GM18517 (cell line): Measurements from ENCODE around the gene SLC44A5.
"Not testable (repeated sequence)": the region's sequence is repeated elsewhere in the genome, so short reads cannot be mapped to it uniquely, and the experiment has no call there.

Experiments used
- ATAC-seq: cut with Tn5 transposase; IDR thresholded peaks from one replicate; pipeline ENCODE4 v1.9.1; 2021; ENCODE audit warnings: mild to moderate bottlenecking, moderate library complexity; ENCODE audit not compliant: unreplicated experiment

The SLC44A5 gene

DNA sequence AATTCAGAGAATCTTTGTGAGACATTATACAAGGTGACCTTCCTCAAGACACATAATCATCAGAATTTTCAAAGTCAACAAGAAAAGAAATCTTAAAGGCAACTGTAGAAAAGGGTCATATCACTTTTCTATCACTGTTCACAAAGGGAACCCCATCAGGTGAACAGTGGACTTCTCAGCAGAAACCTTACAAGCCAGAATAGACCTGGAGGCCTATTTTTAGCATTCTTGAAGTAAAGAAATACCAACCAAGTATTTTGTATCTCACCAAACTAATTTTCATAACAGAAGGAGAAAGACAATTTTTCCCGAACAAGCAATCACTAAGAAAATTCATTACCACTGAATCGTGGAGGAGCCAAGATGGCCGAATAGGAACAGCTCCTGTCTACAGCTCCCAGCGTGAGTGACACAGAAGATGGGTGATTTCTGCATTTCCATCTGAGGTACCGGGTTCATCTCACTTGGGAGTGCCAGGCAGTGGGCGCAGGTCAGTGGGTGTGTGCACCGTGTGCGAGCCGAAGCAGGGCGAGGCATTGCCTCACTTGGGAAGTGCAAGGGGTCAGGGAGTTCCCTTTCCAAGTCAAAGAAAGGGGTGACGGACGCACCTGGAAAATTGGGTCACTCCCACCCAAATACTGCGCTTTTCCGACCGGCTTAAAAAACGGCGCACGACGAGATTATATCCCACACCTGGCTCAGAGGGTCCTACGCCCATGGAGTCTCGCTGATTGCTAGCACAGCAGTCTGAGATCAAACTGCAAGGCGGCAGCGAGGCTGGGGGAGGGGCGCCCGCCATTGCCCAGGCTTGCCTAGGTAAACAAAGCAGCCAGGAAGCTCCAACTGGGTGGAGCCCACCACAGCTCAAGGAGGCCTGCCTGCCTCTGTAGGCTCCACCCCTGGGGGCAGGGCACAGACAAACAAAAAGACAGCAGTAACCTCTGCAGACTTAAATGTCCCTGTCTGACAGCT lies 235.2 kb downstream of the SLC44A5 start:
- not testable (repeated sequence) for ATAC-seq

DNA sequence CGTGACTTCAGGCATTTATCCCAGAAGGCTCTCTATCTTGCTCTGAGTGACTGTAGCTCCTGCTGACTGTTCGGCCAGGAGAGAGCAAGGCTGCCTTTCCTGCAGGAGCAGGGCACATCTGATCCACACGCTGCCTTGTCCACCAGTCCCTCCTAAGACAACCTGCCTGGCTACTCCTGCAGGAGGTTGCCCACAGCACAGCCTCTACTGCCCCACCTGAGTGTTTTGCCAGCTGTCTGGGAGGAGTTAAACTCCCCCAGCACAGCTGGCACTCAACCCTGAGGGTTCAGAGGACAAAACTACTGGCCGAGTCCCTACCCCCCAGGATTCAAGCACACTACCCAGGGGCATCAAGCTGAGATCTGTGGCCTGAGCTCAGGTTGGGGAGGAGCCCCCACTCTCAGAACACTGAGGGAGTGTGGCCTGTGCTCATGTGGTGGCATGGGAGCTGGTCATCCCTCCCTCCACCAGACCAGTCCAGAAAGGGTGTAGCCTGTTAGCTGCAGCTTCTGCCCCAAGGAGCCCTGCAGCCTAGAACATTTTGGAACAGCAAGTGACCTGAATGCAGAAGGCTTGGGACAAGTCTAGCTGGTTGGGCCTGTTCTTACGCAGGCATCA lies 237.3 kb downstream of the SLC44A5 start:
- no peak for ATAC-seq

- ATAC-seq: no peak
Measured at GRCh38 chr1:75366595-75366994, 244.3 kb downstream of the SLC44A5 start.

GRCh38 chr1:75361260-75361659 lies 249.7 kb downstream of the SLC44A5 start:
- no peak for ATAC-seq

DNA sequence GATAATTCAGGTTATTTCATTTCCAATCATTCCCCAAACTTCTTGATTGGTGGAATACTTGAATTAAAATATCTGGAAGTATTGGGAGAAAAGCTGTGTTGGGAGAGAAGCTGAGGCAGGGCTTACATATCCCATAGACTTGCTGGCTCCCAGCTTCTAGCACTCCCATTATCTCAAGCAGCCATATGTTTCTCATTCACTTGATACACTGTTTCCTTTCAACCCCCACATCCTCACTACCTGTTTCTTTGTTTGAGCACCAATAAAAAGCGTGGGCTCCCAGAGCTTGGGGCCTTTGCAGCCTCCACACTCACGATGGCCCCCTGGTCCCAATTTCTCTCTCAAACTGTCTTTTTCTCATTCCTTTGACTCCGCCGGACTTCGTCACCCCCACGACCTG lies 256.6 kb downstream of the SLC44A5 start:
- ATAC-seq: not testable (repeated sequence)

DNA sequence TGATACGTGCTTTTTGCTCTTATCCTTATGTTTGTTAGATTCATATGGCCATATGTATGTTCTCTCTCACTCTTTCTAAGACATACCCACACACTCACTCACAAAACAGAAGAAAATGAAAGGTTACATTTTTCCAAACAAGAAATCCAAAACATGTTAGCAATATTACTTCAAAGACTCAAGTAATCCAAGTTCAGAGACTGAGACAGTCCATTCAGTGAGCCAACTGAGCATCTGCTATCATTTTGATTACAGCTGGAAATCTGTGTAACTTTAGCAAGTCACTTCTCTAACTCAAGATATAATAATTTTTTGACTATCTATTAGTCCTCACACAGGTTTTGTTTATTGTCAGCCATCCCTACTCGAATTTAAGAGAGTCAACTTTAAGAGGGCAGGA lies 257.9 kb downstream of the SLC44A5 start:
- no peak for ATAC-seq

DNA sequence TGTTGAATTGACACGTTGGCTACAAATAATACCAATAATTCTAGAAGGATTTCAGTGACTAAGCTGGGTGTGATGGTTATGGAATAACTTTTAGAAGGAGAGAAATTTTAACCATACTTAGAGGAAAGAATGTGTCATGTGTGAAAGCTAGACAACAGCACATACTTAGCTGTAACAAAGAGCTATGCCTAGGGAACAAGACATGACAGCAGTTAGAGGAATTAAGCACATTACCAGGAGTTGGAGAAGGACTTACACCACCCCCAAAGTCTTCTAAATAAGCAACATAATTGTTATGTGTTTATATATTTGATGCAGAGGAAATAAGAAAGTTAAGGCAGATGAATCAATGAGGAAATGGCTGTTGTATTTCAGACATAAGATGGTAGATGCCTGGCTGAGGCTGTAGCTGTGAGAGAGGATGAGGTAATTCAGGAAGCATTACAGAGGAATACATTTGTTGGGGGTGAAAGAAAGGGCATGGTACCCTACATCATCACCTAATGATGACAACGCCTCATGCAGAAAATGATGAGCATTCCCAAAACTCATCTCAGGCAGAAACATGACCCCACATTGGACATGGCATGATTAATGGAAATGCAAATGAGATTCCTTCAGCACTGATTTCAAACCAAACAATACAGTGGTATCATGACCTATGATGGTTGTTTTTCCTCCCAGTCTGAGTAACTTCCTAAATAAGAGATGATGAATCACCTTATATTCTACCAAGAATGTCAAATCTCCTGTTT lies 265.2 kb downstream of the SLC44A5 start:
- no peak for ATAC-seq

- ATAC-seq: no peak
Measured at GRCh38 chr1:75342786-75343185, 268.1 kb downstream of the SLC44A5 start.

GRCh38 chr1:75341537-75341936 lies 269.4 kb downstream of the SLC44A5 start:
- peak; percentile 44 for ATAC-seq

- peak; percentile 89 for ATAC-seq
Measured at GRCh38 chr1:75338616-75339483, 272.1 kb downstream of the SLC44A5 start.

DNA sequence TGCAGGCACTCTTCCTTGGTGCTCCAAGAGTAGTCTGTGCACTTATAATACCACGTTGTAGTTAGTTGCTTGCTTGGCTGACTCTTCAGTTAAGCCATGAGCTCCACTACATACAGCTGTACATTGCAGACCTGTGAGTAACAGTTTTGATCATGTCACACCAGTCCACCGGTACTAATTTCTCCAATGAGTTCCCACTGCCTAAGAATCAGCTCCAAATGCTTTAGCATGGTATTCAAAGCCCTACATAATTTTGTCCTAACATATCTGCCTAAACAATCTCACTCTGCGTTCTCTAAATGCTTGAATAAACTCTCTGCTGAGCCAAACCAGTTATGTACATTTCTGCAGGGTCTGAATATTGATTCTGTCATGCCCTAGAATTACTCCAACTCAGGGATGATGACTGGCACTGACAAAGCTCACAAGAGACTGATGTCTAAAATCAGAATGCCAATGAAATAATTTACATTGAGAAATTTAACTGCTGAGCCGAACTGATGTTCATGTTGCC lies 276.0 kb downstream of the SLC44A5 start:
- ATAC-seq: no peak

- no peak for ATAC-seq
Measured at GRCh38 chr1:75330624-75331023, 280.3 kb downstream of the SLC44A5 start.

DNA sequence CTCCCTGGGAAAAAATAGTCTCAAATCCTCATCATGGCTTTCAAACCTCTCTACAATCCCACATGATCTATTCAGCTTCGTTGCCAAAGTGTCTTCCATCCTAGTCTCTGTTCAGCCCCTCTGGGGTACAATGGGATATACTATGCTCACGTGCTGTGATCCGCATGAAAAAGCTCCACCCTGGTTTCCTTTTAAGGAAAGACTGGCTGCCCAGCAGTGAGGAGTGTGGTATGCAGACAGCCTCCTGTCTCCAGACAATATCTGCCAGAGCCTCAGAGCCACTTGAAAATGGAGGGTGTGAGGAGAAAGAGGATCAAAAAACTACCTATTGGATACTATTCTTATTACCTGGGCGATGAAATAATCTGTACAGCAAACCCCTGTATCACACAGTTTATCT lies 282.2 kb downstream of the SLC44A5 start:
- no peak for ATAC-seq

GRCh38 chr1:75327395-75327794 lies 283.5 kb downstream of the SLC44A5 start:
- no peak for ATAC-seq

DNA sequence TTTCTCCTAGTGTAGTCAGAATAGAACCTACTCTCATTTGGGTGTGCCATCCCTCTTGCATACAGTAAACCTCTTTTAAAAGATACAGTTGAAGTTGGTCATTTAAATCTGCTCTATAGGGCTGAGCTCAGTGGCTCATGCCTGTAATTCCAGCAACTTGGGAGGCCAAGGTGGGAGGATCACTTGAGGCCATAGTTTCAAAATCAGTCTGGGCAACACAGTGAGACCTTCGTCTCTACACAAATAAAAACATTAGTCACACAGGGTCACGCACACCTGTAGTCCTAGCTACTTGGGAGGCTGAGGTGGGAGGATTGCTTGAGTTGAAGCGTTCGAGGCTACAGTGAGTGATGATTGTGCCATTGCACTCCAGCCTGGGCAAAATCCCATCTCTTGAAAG lies 292.9 kb downstream of the SLC44A5 start:
- no peak for ATAC-seq

GRCh38 chr1:75316230-75316629 lies 294.7 kb downstream of the SLC44A5 start:
- no peak for ATAC-seq

GRCh38 chr1:75312620-75313019 lies 298.3 kb downstream of the SLC44A5 start:
- ATAC-seq: no peak

DNA sequence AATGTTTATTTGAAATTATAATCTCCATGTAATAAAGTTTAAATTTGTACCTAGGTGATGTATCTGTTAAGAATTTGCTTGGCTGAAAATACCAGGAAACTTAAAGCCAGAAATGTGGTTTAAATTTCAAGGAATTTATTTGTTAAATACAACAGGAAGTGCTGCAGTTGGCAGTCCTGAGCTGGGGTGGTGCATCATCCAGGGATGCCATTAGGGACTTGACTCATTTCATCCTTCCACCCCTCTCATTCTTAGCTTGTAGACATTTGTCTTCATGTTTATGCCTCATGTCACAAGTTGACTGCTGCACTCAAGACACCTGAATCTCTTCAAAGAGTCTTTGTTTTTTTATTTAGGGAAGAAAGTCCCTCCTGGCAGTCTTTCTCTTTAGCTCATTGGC lies 300.8 kb downstream of the SLC44A5 start:
- no peak for ATAC-seq

DNA sequence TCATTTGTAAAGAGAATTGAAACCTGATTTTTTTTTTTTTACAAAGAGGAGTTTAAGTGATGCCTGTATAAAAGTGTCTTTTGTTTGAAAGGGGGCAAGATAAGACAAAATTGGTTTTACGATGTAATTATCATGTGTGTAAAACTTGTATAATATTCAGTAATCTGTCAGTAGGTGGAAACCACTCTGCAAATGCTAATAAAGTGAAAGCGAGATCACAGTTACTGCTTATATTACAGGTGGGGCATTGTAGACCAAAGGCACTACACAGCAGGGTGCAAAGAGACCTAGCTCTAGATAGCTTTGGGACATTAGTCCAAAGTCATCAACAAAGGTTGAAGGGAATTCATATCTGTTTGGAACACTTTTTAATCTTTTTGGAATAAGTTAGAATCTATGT lies 302.5 kb downstream of the SLC44A5 start:
- ATAC-seq: no peak

DNA sequence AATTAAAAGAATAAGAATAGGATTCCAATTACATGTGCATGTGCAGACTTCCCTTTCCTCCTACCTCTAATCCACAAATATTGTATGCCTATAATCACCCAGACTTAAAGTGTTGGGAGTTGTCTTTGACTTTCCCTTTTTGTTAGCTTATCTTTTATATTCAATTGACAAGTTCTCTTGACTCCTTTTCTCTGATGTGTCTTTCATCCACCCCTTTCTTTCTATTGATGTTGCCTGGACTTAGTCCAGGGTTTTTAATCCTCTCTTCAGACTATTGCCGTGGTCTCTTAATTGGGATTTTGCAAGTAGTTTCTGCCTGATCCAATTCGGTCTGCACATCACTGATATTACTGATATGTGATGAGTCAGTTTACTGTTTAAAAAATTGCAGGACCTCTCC lies 305.9 kb downstream of the SLC44A5 start:
- no peak for ATAC-seq
